ENCODE measurements around the gene KCNJ11.

The KCNJ11 gene

GRCh38 chr11:17394743-17395390 is 6.4 kb upstream of the KCNJ11 start:
- H3K4me3 ChIP-seq (ENCODE audit: low read length): no peak overlapping the region
- DNase-seq (ENCODE audit: low read depth, low spot score): no peak

- no peak for DNase-seq (ENCODE audit: low read depth, low spot score)
- no peak overlapping the region for H3K4me3 ChIP-seq (ENCODE audit: low read length)
Measured at GRCh38 chr11:17393472-17393871, 5.0 kb upstream of the KCNJ11 start.

GRCh38 chr11:17392872-17393271 is 4.4 kb upstream of the KCNJ11 start:
- H3K4me3 ChIP-seq (ENCODE audit: low read length): no peak overlapping the region
- DNase-seq (ENCODE audit: low read depth, low spot score): no peak

GRCh38 chr11:17391493-17392355 is 3.3 kb upstream of the KCNJ11 start:
- no peak for DNase-seq (ENCODE audit: low read depth, low spot score)

GRCh38 chr11:17389957-17390649 is 1.6 kb upstream of the KCNJ11 start:
- DNase-seq (ENCODE audit: low read depth, low spot score): no peak
- H3K4me3 ChIP-seq (ENCODE audit: low read length): peak overlapping the region; percentile 57

More at GRCh38 chr11:17391493-17392355, 3.3 kb upstream of the KCNJ11 start:
- H3K4me3 ChIP-seq (ENCODE audit: low read length): no peak overlapping the region

- peak overlapping the region; percentile 57 for H3K4me3 ChIP-seq (ENCODE audit: low read length)
- peak; percentile 64 for DNase-seq (ENCODE audit: low read depth, low spot score)
Measured at GRCh38 chr11:17389211-17389956, 925 bp upstream of the KCNJ11 start.

GRCh38 chr11:17387811-17388210 is 648 bp downstream of the KCNJ11 start:
- H3K4me3 ChIP-seq (ENCODE audit: low read length): no peak overlapping the region
- DNase-seq (ENCODE audit: low read depth, low spot score): no peak

GRCh38 chr11:17387254-17387653 is 1.2 kb downstream of the KCNJ11 start:
- DNase-seq (ENCODE audit: low read depth, low spot score): no peak
- H3K4me3 ChIP-seq (ENCODE audit: low read length): no peak overlapping the region

GRCh38 chr11:17386331-17387084 is 2.0 kb downstream of the KCNJ11 start:
- no peak overlapping the region for H3K4me3 ChIP-seq (ENCODE audit: low read length)
- DNase-seq (ENCODE audit: low read depth, low spot score): peak; percentile 43

GRCh38 chr11:17385926-17386325 is 2.5 kb downstream of the KCNJ11 start:
- no peak overlapping the region for H3K4me3 ChIP-seq (ENCODE audit: low read length)
- no peak for DNase-seq (ENCODE audit: low read depth, low spot score)

- no peak overlapping the region for H3K4me3 ChIP-seq (ENCODE audit: low read length)
- no peak for DNase-seq (ENCODE audit: low read depth, low spot score)
Measured at GRCh38 chr11:17385492-17385891, 3.0 kb downstream of the KCNJ11 start.

- peak; percentile 78 for DNase-seq (ENCODE audit: low read depth, low spot score)
- no peak overlapping the region for H3K4me3 ChIP-seq (ENCODE audit: low read length)
Measured at GRCh38 chr11:17384002-17384511, 4.4 kb downstream of the KCNJ11 start.

GRCh38 chr11:17383461-17383860 is 5.0 kb downstream of the KCNJ11 start:
- H3K4me3 ChIP-seq (ENCODE audit: low read length): no peak overlapping the region
- no peak for DNase-seq (ENCODE audit: low read depth, low spot score)

GRCh38 chr11:17382046-17382728 is 6.3 kb downstream of the KCNJ11 start:
- DNase-seq (ENCODE audit: low read depth, low spot score): no peak

GRCh38 chr11:17381156-17381555 is 7.3 kb downstream of the KCNJ11 start:
- H3K4me3 ChIP-seq (ENCODE audit: low read length): no peak overlapping the region

More at GRCh38 chr11:17382046-17382728, 6.3 kb downstream of the KCNJ11 start:
- H3K4me3 ChIP-seq (ENCODE audit: low read length): no peak overlapping the region

GRCh38 chr11:17379383-17380180 is 8.9 kb downstream of the KCNJ11 start:
- no peak for DNase-seq (ENCODE audit: low read depth, low spot score)
- no peak overlapping the region for H3K4me3 ChIP-seq (ENCODE audit: low read length)

More at GRCh38 chr11:17381156-17381555, 7.3 kb downstream of the KCNJ11 start:
- no peak for DNase-seq (ENCODE audit: low read depth, low spot score)

- H3K4me3 ChIP-seq (ENCODE audit: low read length): no peak overlapping the region
- DNase-seq (ENCODE audit: low read depth, low spot score): no peak
Measured at GRCh38 chr11:17378655-17379054, 9.8 kb downstream of the KCNJ11 start.
